ENCODE results near the gene TMCO5A. TPM values are rescaled to one million over a fixed set of nuclear protein-coding genes. Genes with fewer than 3 reads are reported as not detected.

TMCO5A gene
- total RNA-seq (2016; rRNA removed; fragmentation: Illumina TruSeq; extraction: Trizol) (not detected in 2 replicates), polyA plus RNA-seq (2011; rRNA removed) (not detected in 2 replicates), polyA minus RNA-seq (2011; rRNA and poly(A)+ RNA removed; ENCODE audit: low replicate concordance) (not detected in 2 replicates), Bru-seq, nascent RNA (not detected), BruChase-seq, experiment 1, labeled RNA remaining after a 6-hour chase (not detected), BruChase-seq, experiment 2, labeled RNA remaining after a 2-hour chase (not detected)
- not detected in 2 replicates for total RNA-seq (2016; cell fraction: cytosol; rRNA removed; fragmentation: Illumina TruSeq; extraction: Trizol; ENCODE audit: low read depth)
- total RNA-seq (2016; cell fraction: insoluble cytoplasmic fraction; rRNA removed; fragmentation: Illumina TruSeq; extraction: Trizol), result not detected in 2 replicates
- total RNA-seq (2016; cell fraction: membrane; rRNA removed; fragmentation: Illumina TruSeq; extraction: Trizol), result not detected in 2 replicates
- not detected in 2 replicates for total RNA-seq (2016; cell fraction: nucleus; rRNA removed; fragmentation: Illumina TruSeq; extraction: Trizol)
- not detected in 2 replicates for polyA plus RNA-seq (2011; cell fraction: cytosol; rRNA removed)
- polyA plus RNA-seq (2011; cell fraction: nucleus; rRNA removed), result not detected in 2 replicates
- not detected in 2 replicates for polyA plus RNA-seq (2012)
- not detected in 2 replicates for polyA plus RNA-seq (2016; cell fraction: cytosol; fragmentation: Illumina TruSeq; extraction: Trizol; ENCODE audit: low read depth)
- not detected in 2 replicates for polyA plus RNA-seq (2016; cell fraction: insoluble cytoplasmic fraction; fragmentation: Illumina TruSeq; extraction: Trizol; ENCODE audit: low read depth)
- not detected in 2 replicates for polyA plus RNA-seq (2016; cell fraction: membrane; fragmentation: Illumina TruSeq; extraction: Trizol; ENCODE audit: low read depth)
- not detected in 2 replicates for polyA plus RNA-seq (2016; cell fraction: nucleus; fragmentation: Illumina TruSeq; extraction: Trizol; ENCODE audit: insufficient read depth, low read depth)
- not detected in 2 replicates for polyA minus RNA-seq (2011; cell fraction: cytosol; rRNA and poly(A)+ RNA removed)
- polyA minus RNA-seq (2011; cell fraction: nucleus; rRNA and poly(A)+ RNA removed), result not detected in 2 replicates
- long read RNA-seq, experiment 1, result 0 reads
- long read RNA-seq, experiment 2, result 0 reads

DNA sequence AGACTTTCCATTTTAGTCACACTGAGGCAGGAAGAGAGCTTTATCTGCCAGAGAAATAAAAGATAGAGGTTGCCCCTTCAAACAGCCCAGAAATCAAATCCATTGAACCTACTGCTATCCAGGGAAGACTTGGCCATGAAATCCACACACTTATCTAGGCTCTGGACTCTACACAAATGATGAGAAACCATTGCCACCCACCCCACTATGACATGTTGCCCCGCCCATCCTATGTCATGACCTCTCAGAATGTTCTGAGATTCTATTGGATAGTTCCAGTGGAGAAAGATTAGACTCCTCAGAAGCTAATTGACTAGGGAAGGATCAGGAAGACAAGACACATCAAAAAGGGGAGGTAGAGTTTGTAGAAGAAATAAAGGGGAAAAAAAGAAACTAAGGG, at the start of gene TMCO5A:
TMCO5A (plus strand) TSS at position 301 of the 400 bp plus-strand sequence. CDS start 1,684 bp downstream, outside the sequence.
- in situ Hi-C loops (cut with HindIII; ENCODE audit: extremely low pct_ligation_motif_present, low pct_unique_long_range_greater_than_20kb) (no loop called here), intact Hi-C loops (cut with micrococcal nuclease; ENCODE audit: unreplicated experiment) (no loop called here)
- no peak for FAIRE-seq
- H3K79me2 ChIP-seq (ENCODE audit: insufficient read depth, low read length), result no peaks in the 10 kb centered on the region
- H3K27me3 ChIP-seq (ENCODE audit: control insufficient read depth in 1 of 2, insufficient read depth in 2 of 2, low read length in 2 of 2), result no peaks in the 10 kb centered on the region
- no peaks in the 10 kb centered on the region for H3K36me3 ChIP-seq (replicated peaks in 1 of 2; ENCODE audit: control insufficient read depth in 1 of 2, insufficient read depth in 2 of 2, low read length in 2 of 2)
- BruUV-seq (replicated peaks), result no TSS peak
- no peak for DNase-seq (ENCODE audit: low spot score)
- POLR2A ChIA-PET, result no interaction called here
- H3K9me3 ChIP-seq (ENCODE audit: low read length), result no peaks in the 10 kb centered on the region
- H4K20me1 ChIP-seq (ENCODE audit: insufficient read depth, low read length), result no peaks in the 10 kb centered on the region
- WGBS (ENCODE audit: low lambda C conversion rate), result 0% methylated on average over 1 of the region's 1 CpG
- CTCF ChIA-PET (ENCODE audit: low intra/inter-chr PET ratio, low total read pairs), result no interaction called here
- no peaks in the 10 kb centered on the region for H3K4me1 ChIP-seq (ENCODE audit: insufficient read depth, low read length)
- H2AFZ ChIP-seq (ENCODE audit: low read length), result no peak within 1 kb of the TSS
- ATAC-seq, result no peak
- no peak within 1 kb of the TSS for H3K27ac ChIP-seq (ENCODE audit: extremely low read length, insufficient read depth, low read length)
- H3K4me2 ChIP-seq (ENCODE audit: low read depth, low read length), result no peak within 1 kb of the TSS
- H3K4me3 ChIP-seq (replicated peaks in 1 of 3; ENCODE audit: insufficient read depth in 1 of 3, low read depth in 2 of 3, low read length in 3 of 3), result no peak within 1 kb of the TSS
- H3K9ac ChIP-seq (ENCODE audit: insufficient read depth, low read depth, low read length), result no peak within 1 kb of the TSS
- no peak for TF ChIP-seq ZNF788 (CRISPR knock-in tag; IDR thresholded peaks at IDR 0.05; ENCODE audit: borderline replicate concordance)
- TF ChIP-seq, protein P1, sequence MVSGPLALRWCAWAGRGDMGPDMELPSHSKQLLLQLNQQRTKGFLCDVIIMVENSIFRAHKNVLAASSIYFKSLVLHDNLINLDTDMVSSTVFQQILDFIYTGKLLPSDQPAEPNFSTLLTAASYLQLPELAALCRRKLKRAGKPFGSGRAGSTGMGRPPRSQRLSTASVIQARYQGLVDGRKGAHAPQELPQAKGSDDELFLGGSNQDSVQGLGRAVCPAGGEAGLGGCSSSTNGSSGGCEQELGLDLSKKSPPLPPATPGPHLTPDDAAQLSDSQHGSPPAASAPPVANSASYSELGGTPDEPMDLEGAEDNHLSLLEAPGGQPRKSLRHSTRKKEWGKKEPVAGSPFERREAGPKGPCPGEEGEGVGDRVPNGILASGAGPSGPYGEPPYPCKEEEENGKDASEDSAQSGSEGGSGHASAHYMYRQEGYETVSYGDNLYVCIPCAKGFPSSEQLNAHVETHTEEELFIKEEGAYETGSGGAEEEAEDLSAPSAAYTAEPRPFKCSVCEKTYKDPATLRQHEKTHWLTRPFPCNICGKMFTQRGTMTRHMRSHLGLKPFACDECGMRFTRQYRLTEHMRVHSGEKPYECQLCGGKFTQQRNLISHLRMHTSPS (CRISPR knock-in tag; IDR thresholded peaks at IDR 0.05; ENCODE audit: low read depth), result no peak
